ENCODE data around the gene SPTBN1. TPM values are rescaled to one million over a fixed set of nuclear protein-coding genes. Genes with fewer than 3 reads are reported as not detected.

The SPTBN1 gene
- total and polyA plus RNA-seq, 2 of the 13 experiments (the other 11 are each of a cell fraction or from before 2014, with no cell fraction given): 123 to 299 TPM

DNA sequence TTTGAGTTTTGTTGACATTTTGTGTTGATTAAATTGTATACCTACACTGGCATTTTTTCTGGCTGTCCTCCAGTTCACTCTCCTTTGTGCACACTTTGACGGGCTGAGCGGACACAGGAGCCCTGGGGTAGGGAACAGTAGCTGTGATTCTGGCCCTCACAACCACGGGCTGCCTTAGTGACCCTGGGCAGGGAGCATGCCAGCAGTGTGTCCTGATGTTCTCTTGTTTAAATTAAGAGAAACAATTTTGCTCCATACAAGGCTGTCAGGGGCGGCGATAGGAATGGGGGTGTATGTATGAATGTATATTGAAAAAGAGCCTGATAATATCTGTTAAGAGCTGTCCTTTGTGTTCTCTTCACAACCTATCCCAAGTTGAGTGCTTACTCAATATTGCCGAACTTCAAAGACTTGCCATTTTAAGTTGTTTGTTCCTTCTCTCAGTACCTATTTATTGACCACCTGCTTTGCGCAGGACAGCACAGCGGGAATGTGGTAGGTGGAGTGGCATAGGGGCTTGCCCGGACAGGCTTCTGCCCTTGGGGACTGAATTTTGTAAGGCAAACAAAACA, 163.6 kb downstream of the SPTBN1 start (continued):
- TF ChIP-seq CCDC6 (CRISPR knock-in tag; IDR thresholded peaks at IDR 0.05) (0 out of 2 replicates have a peak, but pooled peaks have one; percentile 14), FOXJ3 (CRISPR knock-in tag; IDR thresholded peaks at IDR 0.05; ENCODE audit: borderline replicate concordance) (no peak), RELA (CRISPR knock-in tag; IDR thresholded peaks at IDR 0.05) (no peak), JARID2 (CRISPR knock-in tag; IDR thresholded peaks at IDR 0.05; ENCODE audit: insufficient replicate concordance) (no peak), SP140L (CRISPR knock-in tag; IDR thresholded peaks at IDR 0.05; ENCODE audit: borderline replicate concordance) (no peak), ZFYVE20 (CRISPR knock-in tag; IDR thresholded peaks at IDR 0.05; ENCODE audit: borderline replicate concordance, low read depth) (no peak), SATB2 (CRISPR knock-in tag; IDR thresholded peaks at IDR 0.05) (no peak), KLF6 (CRISPR knock-in tag; IDR thresholded peaks at IDR 0.05) (0 out of 2 replicates have a peak, but pooled peaks have one; percentile 18), TRIM22 (IDR thresholded peaks at IDR 0.05) (no peak), ISX (CRISPR knock-in tag; conservative IDR thresholded peaks at IDR 0.05) (no peak), ZNF296 (CRISPR knock-in tag; conservative IDR thresholded peaks at IDR 0.05) (no peak), AFF4 (CRISPR knock-in tag; IDR thresholded peaks at IDR 0.05) (no peak), NR2C2 (CRISPR knock-in tag; IDR thresholded peaks at IDR 0.05; ENCODE audit: borderline replicate concordance) (no peak; the same call in 1 of the 2 replicates), ZC3H4 (CRISPR knock-in tag; IDR thresholded peaks at IDR 0.05; ENCODE audit: borderline replicate concordance) (no peak), TCF7L2 (IDR thresholded peaks at IDR 0.05; ENCODE audit: low read depth, low read length) (no peak)
- TF ChIP-seq, protein P1, sequence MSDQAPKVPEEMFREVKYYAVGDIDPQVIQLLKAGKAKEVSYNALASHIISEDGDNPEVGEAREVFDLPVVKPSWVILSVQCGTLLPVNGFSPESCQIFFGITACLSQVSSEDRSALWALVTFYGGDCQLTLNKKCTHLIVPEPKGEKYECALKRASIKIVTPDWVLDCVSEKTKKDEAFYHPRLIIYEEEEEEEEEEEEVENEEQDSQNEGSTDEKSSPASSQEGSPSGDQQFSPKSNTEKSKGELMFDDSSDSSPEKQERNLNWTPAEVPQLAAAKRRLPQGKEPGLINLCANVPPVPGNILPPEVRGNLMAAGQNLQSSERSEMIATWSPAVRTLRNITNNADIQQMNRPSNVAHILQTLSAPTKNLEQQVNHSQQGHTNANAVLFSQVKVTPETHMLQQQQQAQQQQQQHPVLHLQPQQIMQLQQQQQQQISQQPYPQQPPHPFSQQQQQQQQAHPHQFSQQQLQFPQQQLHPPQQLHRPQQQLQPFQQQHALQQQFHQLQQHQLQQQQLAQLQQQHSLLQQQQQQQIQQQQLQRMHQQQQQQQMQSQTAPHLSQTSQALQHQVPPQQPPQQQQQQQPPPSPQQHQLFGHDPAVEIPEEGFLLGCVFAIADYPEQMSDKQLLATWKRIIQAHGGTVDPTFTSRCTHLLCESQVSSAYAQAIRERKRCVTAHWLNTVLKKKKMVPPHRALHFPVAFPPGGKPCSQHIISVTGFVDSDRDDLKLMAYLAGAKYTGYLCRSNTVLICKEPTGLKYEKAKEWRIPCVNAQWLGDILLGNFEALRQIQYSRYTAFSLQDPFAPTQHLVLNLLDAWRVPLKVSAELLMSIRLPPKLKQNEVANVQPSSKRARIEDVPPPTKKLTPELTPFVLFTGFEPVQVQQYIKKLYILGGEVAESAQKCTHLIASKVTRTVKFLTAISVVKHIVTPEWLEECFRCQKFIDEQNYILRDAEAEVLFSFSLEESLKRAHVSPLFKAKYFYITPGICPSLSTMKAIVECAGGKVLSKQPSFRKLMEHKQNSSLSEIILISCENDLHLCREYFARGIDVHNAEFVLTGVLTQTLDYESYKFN (CRISPR knock-in tag; conservative IDR thresholded peaks at IDR 0.05): peak; percentile 34; the same call in 1 of the 2 replicates
- TF ChIP-seq, protein P2, sequence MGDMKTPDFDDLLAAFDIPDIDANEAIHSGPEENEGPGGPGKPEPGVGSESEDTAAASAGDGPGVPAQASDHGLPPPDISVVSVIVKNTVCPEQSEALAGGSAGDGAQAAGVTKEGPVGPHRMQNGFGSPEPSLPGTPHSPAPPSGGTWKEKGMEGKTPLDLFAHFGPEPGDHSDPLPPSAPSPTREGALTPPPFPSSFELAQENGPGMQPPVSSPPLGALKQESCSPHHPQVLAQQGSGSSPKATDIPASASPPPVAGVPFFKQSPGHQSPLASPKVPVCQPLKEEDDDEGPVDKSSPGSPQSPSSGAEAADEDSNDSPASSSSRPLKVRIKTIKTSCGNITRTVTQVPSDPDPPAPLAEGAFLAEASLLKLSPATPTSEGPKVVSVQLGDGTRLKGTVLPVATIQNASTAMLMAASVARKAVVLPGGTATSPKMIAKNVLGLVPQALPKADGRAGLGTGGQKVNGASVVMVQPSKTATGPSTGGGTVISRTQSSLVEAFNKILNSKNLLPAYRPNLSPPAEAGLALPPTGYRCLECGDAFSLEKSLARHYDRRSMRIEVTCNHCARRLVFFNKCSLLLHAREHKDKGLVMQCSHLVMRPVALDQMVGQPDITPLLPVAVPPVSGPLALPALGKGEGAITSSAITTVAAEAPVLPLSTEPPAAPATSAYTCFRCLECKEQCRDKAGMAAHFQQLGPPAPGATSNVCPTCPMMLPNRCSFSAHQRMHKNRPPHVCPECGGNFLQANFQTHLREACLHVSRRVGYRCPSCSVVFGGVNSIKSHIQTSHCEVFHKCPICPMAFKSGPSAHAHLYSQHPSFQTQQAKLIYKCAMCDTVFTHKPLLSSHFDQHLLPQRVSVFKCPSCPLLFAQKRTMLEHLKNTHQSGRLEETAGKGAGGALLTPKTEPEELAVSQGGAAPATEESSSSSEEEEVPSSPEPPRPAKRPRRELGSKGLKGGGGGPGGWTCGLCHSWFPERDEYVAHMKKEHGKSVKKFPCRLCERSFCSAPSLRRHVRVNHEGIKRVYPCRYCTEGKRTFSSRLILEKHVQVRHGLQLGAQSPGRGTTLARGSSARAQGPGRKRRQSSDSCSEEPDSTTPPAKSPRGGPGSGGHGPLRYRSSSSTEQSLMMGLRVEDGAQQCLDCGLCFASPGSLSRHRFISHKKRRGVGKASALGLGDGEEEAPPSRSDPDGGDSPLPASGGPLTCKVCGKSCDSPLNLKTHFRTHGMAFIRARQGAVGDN (CRISPR knock-in tag; IDR thresholded peaks at IDR 0.05): peak; percentile 54
